Measurements from ENCODE around the gene FLYWCH2. TPM values are rescaled to one million over a fixed set of nuclear protein-coding genes. Genes with fewer than 3 reads are reported as not detected.

FLYWCH2 gene
- total and polyA plus RNA-seq, 2 of the 4 experiments (the other 2 are of a cell fraction), result 42.3 to 66.3 TPM

DNA sequence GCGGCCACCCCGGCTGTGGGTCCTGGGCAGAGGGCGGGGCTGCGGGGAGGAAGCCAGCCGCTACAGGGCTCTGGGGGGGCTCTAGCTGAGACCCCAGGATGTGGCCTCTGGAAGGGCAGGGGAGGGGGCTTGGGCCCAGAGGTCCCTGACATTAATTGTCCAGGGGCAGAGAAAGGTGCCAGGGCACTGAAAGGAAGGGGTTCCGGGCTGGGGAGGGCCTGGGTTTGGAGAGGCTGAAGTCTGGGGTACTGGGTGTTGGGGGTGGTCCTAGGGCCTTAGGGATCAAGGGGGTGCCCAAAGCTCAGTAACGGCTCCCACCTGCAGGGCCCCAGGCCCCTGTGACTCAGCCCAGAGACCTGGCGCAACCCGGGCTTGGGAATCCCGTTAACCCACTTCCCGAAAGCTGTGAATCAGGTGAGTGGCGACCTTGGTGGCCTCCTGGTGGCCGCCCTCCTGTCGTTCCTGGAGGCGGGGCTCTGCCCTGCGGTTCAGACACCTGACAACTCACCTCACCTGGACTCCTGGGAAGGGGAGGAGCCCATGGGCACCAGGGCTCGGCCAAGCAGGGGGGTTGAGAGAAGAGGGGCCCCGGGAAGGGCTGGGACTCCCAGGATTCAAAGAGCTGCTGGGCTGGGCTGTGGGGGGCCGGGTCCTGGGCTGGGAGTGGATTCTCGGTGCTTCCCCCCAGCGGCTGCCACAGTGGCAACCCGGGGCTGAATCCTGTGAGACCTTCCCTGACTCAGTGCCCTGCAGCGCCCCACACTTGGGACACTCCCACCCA, 24.6 kb upstream of the FLYWCH2 start:
- Histone ChIP-seq H3K4me3 (ENCODE audit: insufficient read depth, low read depth, low read length) (no peak overlapping the region), H3K4me1 (ENCODE audit: control insufficient read depth, insufficient read depth, low read length) (0 out of 2 replicates have a peak, but pooled peaks cover 2% of the 10 kb centered on the region), H3K23ac (ENCODE audit: low read depth, low read length) (no peak overlapping the region), H3K27ac (ENCODE audit: insufficient read depth, low read length) (no peak overlapping the region), H4K20me1 (ENCODE audit: insufficient read depth, low read length) (no peaks in the 10 kb centered on the region), H3K9me1 (ENCODE audit: insufficient read depth, low read length) (no peaks in the 10 kb centered on the region), H3K4ac (ENCODE audit: low read depth, low read length) (no peak overlapping the region), H3K14ac (replicated peaks; ENCODE audit: low read depth, low read length) (no peak overlapping the region), H3K36me3 (ENCODE audit: control insufficient read depth, insufficient read depth, low read length) (no peaks in the 10 kb centered on the region), H3K9me3 (ENCODE audit: control insufficient read depth, insufficient read depth, low read length) (peaks cover 14% of the 10 kb centered on the region), H3K79me1 (ENCODE audit: low read depth in 1 of 2, low read length in 2 of 2) (no peaks in the 10 kb centered on the region), H2AFZ (replicated peaks; ENCODE audit: low read length, poor library complexity) (no peak overlapping the region), H3K27me3 (ENCODE audit: control insufficient read depth, insufficient read depth, low read length) (peaks cover 21% of the 10 kb centered on the region), H3K9ac (ENCODE audit: low read depth, low read length) (no peak overlapping the region), H2AK9ac (replicated peaks; ENCODE audit: low read depth, low read length, poor library complexity) (peak overlapping the region; percentile 28), H2BK15ac (ENCODE audit: low read depth, low read length) (no peak overlapping the region), H3K56ac (ENCODE audit: extremely low read depth, insufficient read depth, low read length) (no peak overlapping the region), H4K91ac (ENCODE audit: insufficient read depth, low read depth, low read length) (no peak overlapping the region), H4K5ac (ENCODE audit: low read depth, low read length) (no peak overlapping the region), H3K4me2 (ENCODE audit: low read depth, low read length) (no peak overlapping the region), H4K8ac (ENCODE audit: low read depth in 2 of 2, low read length in 2 of 2) (no peak overlapping the region), H3K18ac (ENCODE audit: low read depth, low read length) (no peak overlapping the region), H2AK5ac (ENCODE audit: low read depth, low read length) (no peak overlapping the region), H2BK20ac (ENCODE audit: low read depth, low read length) (no peak overlapping the region), H2BK5ac (ENCODE audit: low read depth, low read length, poor library complexity, severe bottlenecking) (no peak overlapping the region), H2BK120ac (ENCODE audit: low read depth, low read length) (no peak overlapping the region)
- dilution Hi-C loops (cut with HindIII; ENCODE audit: low sequenced_read_pairs, unreplicated experiment), result no loop called here
- no TSS peak for BruUV-seq (replicated peaks)
- ChIA-PET POLR2A (ENCODE audit: unreplicated experiment) (no interaction called here), CTCF (no interaction called here)
- intact Hi-C loops (cut with micrococcal nuclease), result no loop called here
- TF ChIP-seq POLR2A (IDR thresholded peaks at IDR 0.05; ENCODE audit: low read depth, low read length), result no peak
- no peak for TF ChIP-seq MAZ (IDR thresholded peaks at IDR 0.05; ENCODE audit: borderline replicate concordance, low read depth, low read length)
- TF ChIP-seq RCOR1 (IDR thresholded peaks at IDR 0.05; ENCODE audit: insufficient replicate concordance, low read length), result no peak
- TF ChIP-seq MXI1 (IDR thresholded peaks at IDR 0.05; ENCODE audit: borderline replicate concordance, low read depth, low read length), result no peak
- in situ Hi-C loops (cut with MboI; ENCODE audit: low sequenced_read_pairs), result no loop called here
- no peak for ATAC-seq (ENCODE audit: low read depth)
- 39% methylated on average over 8 of the region's 23 CpGs; no CpG with 5 or more reads in 1 of the 2 experiments for WGBS, 2 experiments (ENCODE audit: extremely low coverage in 2 of 2, insufficient read length in 1 of 2)
- DNase-seq, result no peak
